Measurements from ENCODE around the gene FER.

Gene FER

GRCh38 chr5:108917596-108917995 lies 169.9 kb downstream of the FER start:
- Histone ChIP-seq H4K20me1 (ENCODE audit: insufficient read depth, low read length) (no peaks in the 10 kb centered on the region), H3K36me3 (ENCODE audit: insufficient read depth, low read length) (no peaks in the 10 kb centered on the region), H3K9ac (ENCODE audit: low read depth, low read length) (no peak overlapping the region), H3K4me3 (ENCODE audit: low read depth in 1 of 2, low read length in 2 of 2) (no peak overlapping the region), H3K4me2 (ENCODE audit: insufficient read depth, low read length) (no peak overlapping the region), H3K4me1 (ENCODE audit: insufficient read depth, low read length) (no peaks in the 10 kb centered on the region), H3K27ac (ENCODE audit: low read length) (no peak overlapping the region), H3K79me2 (ENCODE audit: insufficient read depth, low read length) (no peaks in the 10 kb centered on the region), H2AFZ (ENCODE audit: low read depth, low read length) (no peak overlapping the region), H3K27me3 (ENCODE audit: insufficient read depth, low read length, poor library complexity) (no peaks in the 10 kb centered on the region), H3K9me3 (ENCODE audit: insufficient read depth, low read length, severe bottlenecking) (no peaks in the 10 kb centered on the region)
- no peak for DNase-seq
- no peak for TF ChIP-seq EZH2 (IDR thresholded peaks at IDR 0.05; ENCODE audit: borderline replicate concordance, low read depth, low read length, severe bottlenecking)
- TF ChIP-seq CTCF (IDR thresholded peaks at IDR 0.05; ENCODE audit: borderline replicate concordance, extremely low read depth, low read length, poor library complexity, severe bottlenecking) = no peak
- ATAC-seq (ENCODE audit: insufficient read depth, low read depth) = no peak

GRCh38 chr5:108919591-108920326 lies 172.1 kb downstream of the FER start:
- no peak overlapping the region for H3K27ac ChIP-seq (ENCODE audit: low read length)
- DNase-seq = no peak
- no peak overlapping the region for H3K4me3 ChIP-seq (ENCODE audit: low read depth in 1 of 2, low read length in 2 of 2)
- H2AFZ ChIP-seq (ENCODE audit: low read depth, low read length) = no peak overlapping the region
- no peaks in the 10 kb centered on the region for H4K20me1 ChIP-seq (ENCODE audit: insufficient read depth, low read length)
- no peaks in the 10 kb centered on the region for H3K27me3 ChIP-seq (ENCODE audit: insufficient read depth, low read length, poor library complexity)
- no peak overlapping the region for H3K9ac ChIP-seq (ENCODE audit: low read depth, low read length)
- TF ChIP-seq EZH2 (IDR thresholded peaks at IDR 0.05; ENCODE audit: borderline replicate concordance, low read depth, low read length, severe bottlenecking) (no peak), CTCF (IDR thresholded peaks at IDR 0.05; ENCODE audit: borderline replicate concordance, extremely low read depth, low read length, poor library complexity, severe bottlenecking) (peak; percentile 40)
- no peaks in the 10 kb centered on the region for H3K36me3 ChIP-seq (ENCODE audit: insufficient read depth, low read length)
- peaks cover 3% of the 10 kb centered on the region; the same call in 1 of the 2 replicates for H3K4me1 ChIP-seq (ENCODE audit: insufficient read depth, low read length)
- peaks cover 4% of the 10 kb centered on the region for H3K79me2 ChIP-seq (ENCODE audit: insufficient read depth, low read length)
- no peaks in the 10 kb centered on the region for H3K9me3 ChIP-seq (ENCODE audit: insufficient read depth, low read length, severe bottlenecking)
- no peak overlapping the region for H3K4me2 ChIP-seq (ENCODE audit: insufficient read depth, low read length)
- no peak for ATAC-seq (ENCODE audit: insufficient read depth, low read depth)

GRCh38 chr5:108924457-108924961 lies 176.8 kb downstream of the FER start:
- TF ChIP-seq EZH2 (IDR thresholded peaks at IDR 0.05; ENCODE audit: borderline replicate concordance, low read depth, low read length, severe bottlenecking) (no peak), CTCF (IDR thresholded peaks at IDR 0.05; ENCODE audit: borderline replicate concordance, extremely low read depth, low read length, poor library complexity, severe bottlenecking) (peak; percentile 74)
- Histone ChIP-seq H4K20me1 (ENCODE audit: insufficient read depth, low read length) (no peaks in the 10 kb centered on the region), H3K4me3 (ENCODE audit: low read depth in 1 of 2, low read length in 2 of 2) (peak overlapping the region; percentile 75 to 83), H2AFZ (ENCODE audit: low read depth, low read length) (peak overlapping the region; percentile 70), H3K79me2 (ENCODE audit: insufficient read depth, low read length) (peaks cover 24% of the 10 kb centered on the region), H3K27ac (ENCODE audit: low read length) (peak overlapping the region; percentile 76), H3K27me3 (ENCODE audit: insufficient read depth, low read length, poor library complexity) (no peaks in the 10 kb centered on the region), H3K9ac (ENCODE audit: low read depth, low read length) (peak overlapping the region; percentile 58), H3K4me2 (ENCODE audit: insufficient read depth, low read length) (peak overlapping the region; percentile 64), H3K9me3 (ENCODE audit: insufficient read depth, low read length, severe bottlenecking) (no peaks in the 10 kb centered on the region), H3K36me3 (ENCODE audit: insufficient read depth, low read length) (no peaks in the 10 kb centered on the region), H3K4me1 (ENCODE audit: insufficient read depth, low read length) (peaks cover 10% of the 10 kb centered on the region; the same call in 1 of the 2 replicates)
- DNase-seq = no peak
- peak; percentile 63; the same call in 2 of the 3 replicates for ATAC-seq (ENCODE audit: insufficient read depth, low read depth)

Measured in DND-41 (cell line).